Kidney capillary endothelial cell (primary cell): ENCODE measurements around the gene NCK2.

Experiments used
- DNase-seq: peaks from one replicate; pipeline ENCODE4 v3.0.0-alpha.2; 2018; ENCODE audit warnings: low spot score

Gene NCK2

DNA sequence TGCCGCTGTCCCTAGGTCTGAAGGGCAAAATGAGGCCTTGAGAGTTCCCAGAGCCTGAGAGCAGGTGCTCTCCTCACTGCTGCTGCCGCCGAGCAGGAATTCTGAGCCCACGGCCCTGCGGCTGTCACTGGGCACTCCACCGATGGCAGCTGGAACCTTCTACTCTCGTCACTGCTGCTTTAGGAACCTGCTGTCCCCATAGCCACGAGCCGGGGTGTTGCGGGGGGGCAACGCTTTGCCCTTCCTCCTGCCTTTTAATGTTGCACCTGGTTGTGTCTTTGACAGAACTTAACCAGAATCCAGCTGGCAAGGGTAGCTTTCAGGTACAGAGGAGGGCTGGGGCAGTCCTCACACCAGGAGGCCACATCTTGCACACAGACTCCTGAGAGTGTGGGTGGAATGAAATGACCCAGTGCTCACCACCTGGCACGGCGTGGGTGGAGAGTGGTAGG is 32.3 kb downstream of the NCK2 start:
- no peak for DNase-seq

DNA sequence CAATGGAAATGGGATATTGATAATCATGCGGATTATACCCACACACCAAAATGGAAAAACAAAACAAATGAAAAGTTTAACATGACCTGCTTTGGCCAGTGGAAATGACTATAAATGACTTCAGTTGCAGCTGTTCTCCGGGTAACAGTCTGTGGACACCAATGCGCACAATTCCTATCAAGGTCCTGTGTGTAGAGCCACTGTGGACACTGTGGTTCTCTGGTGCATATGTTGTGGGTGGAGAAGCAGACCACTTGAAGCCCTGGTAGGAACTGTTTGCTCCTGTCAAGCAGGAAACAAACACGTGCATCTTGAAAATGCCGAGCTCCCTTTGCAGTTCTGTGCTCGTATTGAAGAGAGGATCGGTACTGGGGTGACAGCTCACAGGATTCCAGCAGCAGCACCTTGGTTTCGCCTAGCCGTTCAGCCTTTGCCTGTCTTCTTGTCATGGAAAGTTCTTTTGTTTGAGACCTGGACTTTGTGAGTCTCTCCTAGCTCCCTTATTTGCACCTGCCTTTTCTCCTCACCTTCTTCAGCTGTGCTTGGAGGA is 32.9 kb downstream of the NCK2 start:
- no peak for DNase-seq

DNA sequence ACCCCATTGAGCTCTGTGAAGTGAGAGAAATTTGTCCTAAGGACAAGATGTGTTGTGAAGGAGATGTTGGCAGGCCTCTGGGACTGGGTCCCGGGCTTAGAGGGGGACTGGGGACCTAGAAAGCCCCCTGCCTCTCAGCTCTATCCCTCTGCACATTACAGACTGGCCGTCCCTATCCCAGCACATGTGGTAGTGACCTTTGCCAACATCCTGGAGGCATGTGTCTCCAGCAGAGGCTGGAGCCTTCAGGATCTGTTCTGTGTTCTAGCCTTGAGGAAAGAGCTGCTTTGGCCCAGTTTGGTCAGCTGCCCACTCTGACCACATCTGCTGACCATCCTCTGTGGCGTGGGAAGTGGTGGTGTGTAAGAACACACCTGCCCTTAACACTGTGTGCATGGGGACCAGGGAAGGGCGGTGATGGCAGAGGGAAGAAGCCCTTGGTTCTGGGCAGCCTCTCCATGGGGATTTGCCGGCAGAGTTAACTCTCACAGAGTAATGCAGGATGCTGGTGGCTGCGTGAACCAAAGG is 33.4 kb downstream of the NCK2 start:
- no peak for DNase-seq

GRCh38 chr2:105779394-105779793 is 34.7 kb downstream of the NCK2 start:
- DNase-seq, result no peak

- peak; percentile 32 for DNase-seq
These were observed 35.9 kb downstream of the NCK2 start for GRCh38 chr2:105780606-105781005.

DNA sequence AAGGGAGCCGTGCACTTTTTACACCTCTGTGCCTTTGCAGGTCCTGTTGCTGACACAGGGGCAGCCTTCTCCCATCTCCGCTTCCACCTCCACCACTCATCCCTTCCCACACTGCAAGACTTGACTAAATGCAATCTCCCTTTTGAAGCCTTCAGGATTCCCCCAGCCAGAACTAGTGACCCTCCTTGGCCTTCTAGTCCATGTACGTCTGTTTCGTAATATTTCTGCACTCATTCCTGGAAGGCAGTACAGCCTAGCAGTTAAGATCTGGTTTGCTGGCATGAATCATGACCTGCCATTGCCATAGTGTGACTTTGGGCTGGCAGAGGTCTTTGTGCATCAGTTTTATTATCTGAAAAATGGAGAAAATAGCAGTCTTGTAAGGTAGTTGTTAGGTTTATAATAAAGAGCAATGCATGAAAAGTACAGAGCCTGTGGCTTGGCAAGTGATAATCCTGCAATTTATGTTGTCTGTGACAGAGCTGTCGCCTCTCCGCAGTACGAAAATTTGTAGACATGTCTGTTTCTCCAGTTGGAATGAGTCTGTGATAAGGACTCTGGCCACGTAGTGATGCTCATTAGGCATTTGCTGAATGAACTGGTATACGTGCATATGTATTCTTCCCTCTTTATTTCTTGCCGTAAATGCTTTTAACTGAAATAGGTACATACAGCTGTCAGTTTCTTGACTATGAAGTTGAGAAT is 36.7 kb downstream of the NCK2 start:
- no peak for DNase-seq

DNA sequence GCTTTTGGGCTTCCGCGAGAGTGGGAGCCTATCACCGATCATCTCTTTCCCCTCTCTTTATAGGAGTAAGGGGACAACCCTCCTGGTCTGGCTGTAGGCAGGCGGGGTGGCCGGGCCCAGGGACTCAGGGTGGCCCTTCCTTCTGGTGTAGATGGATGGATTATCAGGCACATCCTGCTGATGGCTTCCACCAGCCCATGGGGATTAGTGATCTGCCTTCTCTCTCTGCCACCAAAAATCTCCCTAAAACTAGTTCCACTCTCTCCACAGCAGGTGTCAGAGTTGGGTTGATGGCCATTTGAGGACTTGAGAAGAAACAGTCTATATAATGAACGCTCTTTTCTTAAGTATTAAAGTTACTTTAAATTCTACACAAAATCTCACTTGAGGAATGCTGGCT is 37.4 kb downstream of the NCK2 start:
- no peak for DNase-seq

DNA sequence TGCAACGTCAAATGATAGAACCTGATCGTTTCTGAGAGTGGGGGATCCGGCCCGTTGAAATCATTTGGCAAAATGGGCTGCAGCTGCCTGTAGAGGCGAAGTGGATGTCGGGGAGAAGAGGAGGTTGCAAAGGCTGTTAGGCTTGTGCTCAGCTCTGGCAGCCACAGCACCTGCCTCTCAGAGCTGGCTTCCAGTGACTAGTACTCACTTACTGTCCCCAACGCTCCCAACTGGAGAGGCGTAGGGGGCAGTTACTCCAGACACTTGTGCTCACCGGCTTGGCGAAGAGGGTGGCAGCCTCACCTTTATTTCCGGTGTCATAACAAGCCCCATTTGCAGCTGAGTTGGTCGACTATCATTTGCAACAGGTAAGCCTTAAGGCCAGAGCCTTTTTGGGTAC is 37.9 kb downstream of the NCK2 start:
- no peak for DNase-seq

DNA sequence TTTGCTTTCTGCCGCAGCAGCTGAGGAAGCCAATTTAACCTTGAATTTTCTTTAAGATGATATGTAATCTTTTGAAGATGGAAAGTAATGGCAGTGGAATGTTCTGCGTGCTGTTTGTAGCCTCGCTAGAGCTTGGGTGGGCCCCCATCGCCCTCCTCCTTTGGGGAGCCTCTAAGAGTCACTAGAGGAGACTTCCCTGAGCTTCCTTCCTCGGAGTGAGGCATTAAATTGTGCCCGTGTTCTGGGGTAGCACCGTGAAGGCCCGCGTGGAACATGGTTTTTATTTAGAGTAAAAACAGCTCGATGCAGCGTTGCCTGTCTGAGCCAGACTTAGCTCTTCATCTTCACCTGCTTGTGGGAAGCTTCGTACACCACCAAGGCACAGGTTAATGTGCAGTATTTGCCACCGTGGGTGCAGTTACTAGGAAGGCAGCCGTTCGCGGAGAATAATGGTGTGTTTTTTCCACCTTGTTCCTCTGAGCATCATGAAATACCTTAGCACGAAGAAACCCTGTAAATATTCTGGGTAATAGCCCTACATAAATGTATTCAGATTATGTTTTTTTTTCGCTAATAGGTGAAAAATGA is 38.5 kb downstream of the NCK2 start:
- no peak for DNase-seq

GRCh38 chr2:105783972-105784371 is 39.3 kb downstream of the NCK2 start:
- no peak for DNase-seq

GRCh38 chr2:105784589-105784988 is 39.9 kb downstream of the NCK2 start:
- no peak for DNase-seq

- no peak for DNase-seq
These were observed 40.6 kb downstream of the NCK2 start for GRCh38 chr2:105785095-105785847.

GRCh38 chr2:105786231-105787230 is 41.8 kb downstream of the NCK2 start:
- no peak for DNase-seq

DNA sequence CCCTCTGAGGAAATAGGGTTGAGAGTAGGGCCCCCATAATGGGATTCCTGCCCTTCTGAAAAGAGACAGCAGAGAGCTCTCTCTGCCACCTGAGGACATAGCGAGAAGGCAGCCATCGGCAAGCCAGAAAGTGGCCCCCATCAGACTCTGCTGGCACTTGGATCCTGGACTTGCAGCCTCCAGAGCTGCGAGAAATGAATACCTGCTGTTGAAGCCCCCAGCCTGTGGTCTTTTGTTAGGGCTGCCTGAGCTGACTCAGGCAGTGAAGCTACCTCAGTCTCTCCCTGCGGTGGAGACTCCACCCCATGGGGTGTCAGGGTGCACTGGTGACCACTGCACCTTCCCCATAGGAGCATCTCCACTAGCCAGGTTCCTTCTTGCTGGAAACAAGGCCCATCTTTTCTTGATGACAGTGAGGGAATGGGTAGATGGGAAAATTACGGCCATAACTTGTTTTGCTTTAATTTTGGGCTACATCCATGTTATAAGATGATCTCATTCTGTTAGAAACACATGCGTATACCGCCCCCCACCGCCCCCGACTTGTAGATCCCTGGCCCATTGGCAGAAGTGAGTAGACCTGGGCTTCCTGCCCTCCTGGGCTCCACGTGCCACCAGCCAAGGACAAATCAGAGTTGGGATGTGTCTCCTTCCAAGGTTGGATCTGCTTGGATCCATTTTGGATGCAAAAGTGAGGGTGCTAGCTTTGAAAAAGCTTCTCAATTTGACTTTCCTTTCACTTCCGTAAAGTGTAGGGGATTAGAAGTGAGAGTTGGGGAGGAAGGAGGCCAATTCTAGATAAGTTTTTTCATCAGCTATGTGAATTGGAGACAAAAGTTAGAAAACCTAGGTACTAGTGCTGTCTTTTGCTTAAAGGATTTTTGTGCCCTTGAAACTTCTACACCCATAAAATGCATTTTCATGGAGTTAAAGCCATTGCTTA is 42.9 kb downstream of the NCK2 start:
- DNase-seq, result no peak

GRCh38 chr2:105788670-105789290 is 44.1 kb downstream of the NCK2 start:
- no peak for DNase-seq

GRCh38 chr2:105789745-105790460 is 45.2 kb downstream of the NCK2 start:
- peak; percentile 73 for DNase-seq

DNA sequence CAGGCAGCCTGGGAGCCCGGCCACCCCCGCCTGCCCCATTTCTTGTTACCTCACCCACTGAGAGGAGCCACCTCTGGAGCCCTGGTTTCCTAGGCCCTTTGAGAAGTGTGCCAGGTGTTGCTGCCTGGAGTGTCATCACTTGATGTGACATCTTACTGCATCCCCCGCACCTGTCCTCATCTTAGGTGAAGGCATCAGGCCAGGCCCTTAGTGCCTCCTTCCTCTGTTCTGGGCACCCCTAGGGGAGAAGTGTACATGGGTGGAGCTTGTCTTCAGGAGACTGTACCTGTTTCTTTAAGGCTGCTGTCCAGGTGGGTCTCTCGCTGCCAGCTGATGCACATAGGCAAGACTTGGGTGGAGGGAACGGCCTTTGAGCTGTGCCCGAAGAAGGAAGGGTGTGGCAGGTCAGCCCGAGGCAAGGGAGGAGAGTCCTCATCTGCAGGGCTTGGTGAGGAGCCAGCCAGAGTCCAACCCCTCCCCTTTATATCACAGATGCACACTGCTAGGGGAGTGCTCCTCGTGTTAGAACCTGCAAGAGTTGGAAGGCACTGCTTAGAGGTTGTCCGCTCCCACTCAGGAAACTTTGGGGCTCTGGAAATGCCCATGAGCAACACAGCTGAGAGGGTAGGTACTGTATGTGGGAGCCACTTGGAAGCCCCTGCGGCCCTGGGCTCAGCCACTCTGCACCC is 45.9 kb downstream of the NCK2 start:
- no peak for DNase-seq

- DNase-seq, result no peak
These were observed 46.5 kb downstream of the NCK2 start for GRCh38 chr2:105791229-105791628.

DNA sequence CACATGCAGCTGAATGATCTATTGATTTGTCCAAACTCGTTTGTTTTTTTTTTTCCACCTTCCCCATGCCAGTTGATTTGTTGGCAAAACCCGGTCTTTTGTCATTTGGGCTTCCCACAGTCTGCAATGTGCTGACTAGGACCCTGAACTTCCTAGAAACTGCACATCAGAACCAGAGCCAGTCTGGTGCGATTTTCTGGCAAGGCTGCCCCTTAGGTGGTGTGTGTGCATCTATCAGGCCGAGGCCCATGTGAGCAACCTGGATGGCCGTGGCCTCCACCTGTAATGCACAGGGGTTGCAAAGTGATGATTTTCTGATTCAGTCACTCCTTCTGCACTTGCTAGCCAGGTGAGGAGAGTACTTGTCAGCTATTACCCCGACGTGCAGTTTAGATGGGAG is 47.8 kb downstream of the NCK2 start:
- no peak for DNase-seq
